CD1c-positive myeloid dendritic cell (primary cell): ENCODE data around the gene SPATA46.
"Not testable (repeated sequence)": the region's sequence is repeated elsewhere in the genome, so short reads cannot be mapped to it uniquely, and the experiment has no call there.

Experiments
- DNase-seq: peaks from one replicate; pipeline ENCODE4 v3.0.0-alpha.2; 2016; ENCODE audit errors: extremely low spot score

The SPATA46 gene

GRCh38 chr1:162376691-162377090, at the start of gene SPATA46:
Gene SPATA46 (minus strand): TSS chr1:162376854. CDS start chr1:162376790, 64 bp downstream.
- no peak for DNase-seq

GRCh38 chr1:162422662-162423375, 46.2 kb upstream of the SPATA46 start:
- DNase-seq: peak; percentile 86

GRCh38 chr1:162421258-162422164, 44.9 kb upstream of the SPATA46 start:
- DNase-seq: no peak

- DNase-seq: no peak
Measured at GRCh38 chr1:162420120-162420519, 43.5 kb upstream of the SPATA46 start.

GRCh38 chr1:162419450-162419931, 42.8 kb upstream of the SPATA46 start:
- DNase-seq: not testable (repeated sequence)

- not testable (repeated sequence) for DNase-seq
Measured at GRCh38 chr1:162418584-162418983, 41.9 kb upstream of the SPATA46 start.

GRCh38 chr1:162417650-162418049, 41.0 kb upstream of the SPATA46 start:
- DNase-seq: no peak

- DNase-seq: no peak
Measured at GRCh38 chr1:162416909-162417308, 40.3 kb upstream of the SPATA46 start.

- no peak for DNase-seq
Measured at GRCh38 chr1:162416215-162416614, 39.6 kb upstream of the SPATA46 start.

GRCh38 chr1:162412002-162412401, 35.3 kb upstream of the SPATA46 start, which contains the start of gene SH2D1B:
Gene SH2D1B (minus strand): TSS chr1:162412136. CDS start chr1:162412016, 120 bp downstream.
- DNase-seq: peak; percentile 12

GRCh38 chr1:162407539-162407938, 30.9 kb upstream of the SPATA46 start:
- no peak for DNase-seq

- no peak for DNase-seq
Measured at GRCh38 chr1:162406811-162407210, 30.2 kb upstream of the SPATA46 start.

GRCh38 chr1:162405800-162406199, 29.1 kb upstream of the SPATA46 start:
- no peak for DNase-seq

GRCh38 chr1:162404550-162405160, 28.0 kb upstream of the SPATA46 start:
- DNase-seq: peak; percentile 67

- no peak for DNase-seq
Measured at GRCh38 chr1:162400790-162401355, 24.2 kb upstream of the SPATA46 start.

GRCh38 chr1:162398999-162399580, 22.4 kb upstream of the SPATA46 start:
- no peak for DNase-seq

GRCh38 chr1:162397943-162398560, 21.4 kb upstream of the SPATA46 start:
- DNase-seq: no peak

GRCh38 chr1:162397039-162397448, 20.4 kb upstream of the SPATA46 start:
- no peak for DNase-seq

GRCh38 chr1:162396201-162396906, 19.7 kb upstream of the SPATA46 start:
- no peak for DNase-seq
